MG63 (cell line): ENCODE measurements around the gene NCAPD2. TPM values are rescaled to one million over a fixed set of nuclear protein-coding genes. Genes with fewer than 3 reads are reported as not detected.

Experiments
- DNase-seq: peaks from one replicate; pipeline ENCODE4 v3.0.0-alpha.2; 2020
- H3K27me3 ChIP-seq: fragments of 250-450 bp; sonication (Bioruptor Pico); 2 replicates; pipeline ENCODE4 v1.5.1; 2020; ENCODE audit warnings: mild to moderate bottlenecking, moderate library complexity
- H3K36me3 ChIP-seq: fragments of 250-450 bp; sonication (Bioruptor Pico); 2 replicates; pipeline ENCODE4 v1.5.1; 2020; ENCODE audit warnings: mild to moderate bottlenecking, moderate library complexity
- H3K4me3 ChIP-seq: fragments of 250-450 bp; sonication (Bioruptor Pico); 2 replicates; pipeline ENCODE4 v1.5.1; 2020; ENCODE audit warnings: mild to moderate bottlenecking, moderate library complexity
- H3K9me3 ChIP-seq: fragments of 250-450 bp; sonication (Bioruptor Pico); 2 replicates; pipeline ENCODE4 v1.5.1; 2020; ENCODE audit warnings: mild to moderate bottlenecking, moderate library complexity
- total RNA-seq: library from RNA; depleted of rRNA; stranded (reverse); fragments of >200 nt; shearing (Covaris generic); gene quantifications from 2 replicates; pipeline ENCODE4 v1.2.3, GENCODE V29; 2014; ENCODE audit warnings: low replicate concordance

NCAPD2 gene
- total RNA-seq, 1 experiment from 2014 or later: 95.9 TPM

- Histone ChIP-seq H3K9me3 (no peaks in the 10 kb centered on the region), H3K27me3 (no peaks in the 10 kb centered on the region), H3K4me3 (no peak overlapping the region), H3K36me3 (peaks cover 96% of the 10 kb centered on the region)
- no peak for DNase-seq
Measured at GRCh38 chr12:6526201-6526600, 32.3 kb downstream of the NCAPD2 start.

GRCh38 chr12:6526766-6527525, 33.0 kb downstream of the NCAPD2 start:
- peaks cover 96% of the 10 kb centered on the region for H3K36me3 ChIP-seq
- H3K9me3 ChIP-seq: no peaks in the 10 kb centered on the region
- DNase-seq: no peak
- no peaks in the 10 kb centered on the region for H3K27me3 ChIP-seq
- H3K4me3 ChIP-seq: no peak overlapping the region

GRCh38 chr12:6527711-6528110, 33.8 kb downstream of the NCAPD2 start:
- Histone ChIP-seq H3K4me3 (no peak overlapping the region), H3K27me3 (no peaks in the 10 kb centered on the region), H3K36me3 (peaks cover 95% of the 10 kb centered on the region), H3K9me3 (no peaks in the 10 kb centered on the region)
- DNase-seq: no peak

GRCh38 chr12:6528539-6529235, 34.8 kb downstream of the NCAPD2 start:
- Histone ChIP-seq H3K9me3 (no peaks in the 10 kb centered on the region), H3K36me3 (peaks cover 91% of the 10 kb centered on the region), H3K27me3 (no peaks in the 10 kb centered on the region), H3K4me3 (no peak overlapping the region)
- DNase-seq: no peak

- Histone ChIP-seq H3K27me3 (no peaks in the 10 kb centered on the region), H3K9me3 (no peaks in the 10 kb centered on the region), H3K4me3 (no peak overlapping the region), H3K36me3 (peaks cover 85% of the 10 kb centered on the region)
- DNase-seq: no peak
Measured at GRCh38 chr12:6529291-6529737, 35.4 kb downstream of the NCAPD2 start.

GRCh38 chr12:6530576-6531260, 36.8 kb downstream of the NCAPD2 start:
- no peak for DNase-seq
- no peaks in the 10 kb centered on the region for H3K9me3 ChIP-seq
- H3K27me3 ChIP-seq: no peaks in the 10 kb centered on the region
- peaks cover 84% of the 10 kb centered on the region for H3K36me3 ChIP-seq
- no peak overlapping the region for H3K4me3 ChIP-seq

GRCh38 chr12:6532051-6532926, 38.4 kb downstream of the NCAPD2 start:
- H3K4me3 ChIP-seq: peak overlapping the region; percentile 92
- H3K27me3 ChIP-seq: no peaks in the 10 kb centered on the region
- DNase-seq: peak; percentile 93
- no peaks in the 10 kb centered on the region for H3K9me3 ChIP-seq
- H3K36me3 ChIP-seq: peaks cover 84% of the 10 kb centered on the region

GRCh38 chr12:6532927-6533652, 39.2 kb downstream of the NCAPD2 start:
- Histone ChIP-seq H3K9me3 (no peaks in the 10 kb centered on the region), H3K27me3 (no peaks in the 10 kb centered on the region), H3K36me3 (peaks cover 84% of the 10 kb centered on the region), H3K4me3 (peak overlapping the region; percentile 92)
- DNase-seq: peak; percentile 86

- DNase-seq: no peak
Measured at GRCh38 chr12:6533653-6533922, 39.7 kb downstream of the NCAPD2 start.

GRCh38 chr12:6533923-6534694, 40.2 kb downstream of the NCAPD2 start, which contains the start of gene GAPDH:
Gene GAPDH (plus strand): TSS chr12:6534517. CDS start chr12:6534833, 316 bp downstream.
- H3K36me3 ChIP-seq: peaks cover 81% of the 10 kb centered on the region
- peak within 1 kb of the TSS; percentile 92 for H3K4me3 ChIP-seq
- peak; percentile 97 for DNase-seq
- H3K27me3 ChIP-seq: no peaks in the 10 kb centered on the region
- H3K9me3 ChIP-seq: no peaks in the 10 kb centered on the region

More at GRCh38 chr12:6533653-6533922, 39.7 kb downstream of the NCAPD2 start:
- no peaks in the 10 kb centered on the region for H3K9me3 ChIP-seq
- H3K4me3 ChIP-seq: peak overlapping the region; percentile 92
- H3K27me3 ChIP-seq: no peaks in the 10 kb centered on the region
- peaks cover 84% of the 10 kb centered on the region for H3K36me3 ChIP-seq

- Histone ChIP-seq H3K27me3 (no peaks in the 10 kb centered on the region), H3K9me3 (no peaks in the 10 kb centered on the region), H3K36me3 (peaks cover 76% of the 10 kb centered on the region), H3K4me3 (peak overlapping the region; percentile 92)
- DNase-seq: no peak
Measured at GRCh38 chr12:6534695-6534944, 40.7 kb downstream of the NCAPD2 start.

GRCh38 chr12:6534945-6535696, 41.2 kb downstream of the NCAPD2 start:
- H3K27me3 ChIP-seq: no peaks in the 10 kb centered on the region
- peak; percentile 72 for DNase-seq
- H3K36me3 ChIP-seq: peaks cover 74% of the 10 kb centered on the region
- no peaks in the 10 kb centered on the region for H3K9me3 ChIP-seq
- H3K4me3 ChIP-seq: peak overlapping the region; percentile 92

- Histone ChIP-seq H3K4me3 (peak overlapping the region; percentile 92), H3K9me3 (no peaks in the 10 kb centered on the region), H3K36me3 (peaks cover 70% of the 10 kb centered on the region), H3K27me3 (no peaks in the 10 kb centered on the region)
- no peak for DNase-seq
Measured at GRCh38 chr12:6535697-6535946, 41.7 kb downstream of the NCAPD2 start.

GRCh38 chr12:6535960-6536847, 42.3 kb downstream of the NCAPD2 start:
- DNase-seq: no peak
- H3K4me3 ChIP-seq: peak overlapping the region; percentile 92
- H3K9me3 ChIP-seq: no peaks in the 10 kb centered on the region
- peaks cover 67% of the 10 kb centered on the region for H3K36me3 ChIP-seq
- H3K27me3 ChIP-seq: no peaks in the 10 kb centered on the region
